HEK293T (cell line): ENCODE data around the gene CCDC97.

Experiments
- ARNT ChIP-seq: fragments of 450-650 bp; IDR thresholded peaks from 2 replicates; pipeline ENCODE4 v1.6.1; 2017; ENCODE audit warnings: mild to moderate bottlenecking
- BHLHE40 ChIP-seq: fragments of 450-650 bp; IDR thresholded peaks from 2 replicates; pipeline ENCODE4 v1.6.1; 2016; ENCODE audit warnings: mild to moderate bottlenecking, moderate library complexity, borderline replicate concordance
- FOXK2 ChIP-seq: fragments of 450-650 bp; IDR thresholded peaks from 2 replicates; pipeline ENCODE4 v1.6.1; 2016; ENCODE audit warnings: mild to moderate bottlenecking
- FOXM1 ChIP-seq: fragments of 450-650 bp; IDR thresholded peaks from 2 replicates; pipeline ENCODE4 v1.6.1; 2017; ENCODE audit warnings: mild to moderate bottlenecking, borderline replicate concordance
- HDGF ChIP-seq: fragments of 450-650 bp; IDR thresholded peaks from 2 replicates; pipeline ENCODE4 v1.6.1; 2017; ENCODE audit warnings: antibody characterized with exemption, borderline replicate concordance
- SP1 ChIP-seq: fragments of 450-650 bp; IDR thresholded peaks from 2 replicates; pipeline ENCODE4 v1.6.1; 2017
- ZNF384 ChIP-seq: fragments of 450-650 bp; IDR thresholded peaks from 2 replicates; pipeline ENCODE4 v1.6.1; 2016

GRCh38 chr19:41324231-41324702 is 14.3 kb downstream of the CCDC97 start:
- TF ChIP-seq BHLHE40 (no peak), ZNF384 (no peak), SP1 (no peak), FOXM1 (no peak), FOXK2 (no peak), ARNT (no peak), HDGF (no peak)
